RPMI7951 (cell line): ENCODE measurements around the gene LCN1. TPM values are rescaled to one million over a fixed set of nuclear protein-coding genes. Genes with fewer than 3 reads are reported as not detected.
A peak's percentile ranks its signal among the peaks of the same experiment; 100 is the strongest.
"Not testable (repeated sequence)": the region's sequence is repeated elsewhere in the genome, so short reads cannot be mapped to it uniquely, and the experiment has no call there.

Source experiments
- DNase-seq: peaks from one replicate; pipeline ENCODE4 v3.0.0-alpha.2; 2012; ENCODE audit warnings: low read depth
- total RNA-seq: library from RNA; depleted of rRNA; stranded (reverse); fragments of >200 nt; shearing (Covaris generic); gene quantifications from 2 replicates; pipeline ENCODE4 v1.2.3, GENCODE V29; 2014

Gene LCN1
- total RNA-seq, 1 experiment from 2014 or later = not detected

GRCh38 chr9:135522137-135522877 is 1.1 kb downstream of the LCN1 start:
- DNase-seq = no peak

DNA sequence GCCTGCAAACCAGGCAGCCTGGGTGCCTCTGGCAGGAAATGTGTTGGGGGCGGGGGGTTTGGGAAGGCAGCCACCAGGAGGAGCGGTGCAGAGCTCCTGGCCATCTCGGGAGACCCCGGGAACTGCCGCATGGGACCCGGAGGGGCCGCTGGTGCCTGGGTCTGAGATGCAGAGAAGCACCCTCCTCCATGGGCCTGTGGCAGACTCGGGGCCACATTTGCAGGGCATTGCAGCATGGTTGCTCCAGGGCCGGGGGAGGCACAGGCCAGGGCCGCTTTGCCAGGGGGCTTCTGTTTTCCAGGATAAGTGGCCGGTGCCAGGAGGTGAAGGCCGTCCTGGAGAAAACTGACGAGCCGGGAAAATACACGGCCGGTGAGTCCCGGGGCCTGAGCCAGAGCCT is 1.7 kb downstream of the LCN1 start:
- no peak for DNase-seq

GRCh38 chr9:135523521-135524129 is 2.4 kb downstream of the LCN1 start:
- DNase-seq = no peak

DNA sequence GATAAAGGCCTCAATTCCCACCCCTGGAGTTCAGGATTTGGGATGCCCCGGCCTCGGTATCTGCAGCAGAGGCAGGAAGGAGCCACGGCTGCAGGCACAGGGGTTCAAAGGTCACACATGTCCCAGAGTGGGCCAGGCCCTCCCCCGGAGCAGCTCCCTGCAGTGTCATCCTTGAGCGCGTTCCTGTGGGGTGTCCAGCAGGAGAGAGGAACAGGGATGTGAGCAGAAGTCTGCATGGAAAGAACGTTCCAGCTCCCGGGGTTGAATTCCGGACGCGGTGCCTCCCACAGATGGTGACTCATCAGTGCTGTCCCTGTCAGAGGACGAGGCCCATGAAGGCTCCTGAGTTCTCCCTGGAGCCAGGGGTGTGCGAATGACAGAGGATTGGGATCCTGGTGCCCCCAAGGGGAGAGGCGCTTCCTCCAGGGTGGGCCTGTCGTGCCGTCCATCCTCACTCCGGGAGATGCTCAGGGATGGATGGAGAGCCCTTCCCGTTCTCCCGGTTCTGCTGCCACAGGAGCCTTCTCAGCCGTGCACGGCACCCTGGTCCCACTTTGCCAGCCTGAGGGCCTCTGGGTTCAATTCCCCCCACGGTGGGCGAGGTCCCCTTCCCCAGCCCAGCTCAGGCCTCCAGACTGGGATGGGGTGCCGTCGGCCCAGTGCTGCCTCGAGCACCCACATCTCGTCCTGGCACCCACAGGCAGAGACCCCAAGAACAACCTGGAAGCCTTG is 3.1 kb downstream of the LCN1 start:
- peak; percentile 59 for DNase-seq

GRCh38 chr9:135525241-135526088 is 4.2 kb downstream of the LCN1 start:
- DNase-seq = no peak

DNA sequence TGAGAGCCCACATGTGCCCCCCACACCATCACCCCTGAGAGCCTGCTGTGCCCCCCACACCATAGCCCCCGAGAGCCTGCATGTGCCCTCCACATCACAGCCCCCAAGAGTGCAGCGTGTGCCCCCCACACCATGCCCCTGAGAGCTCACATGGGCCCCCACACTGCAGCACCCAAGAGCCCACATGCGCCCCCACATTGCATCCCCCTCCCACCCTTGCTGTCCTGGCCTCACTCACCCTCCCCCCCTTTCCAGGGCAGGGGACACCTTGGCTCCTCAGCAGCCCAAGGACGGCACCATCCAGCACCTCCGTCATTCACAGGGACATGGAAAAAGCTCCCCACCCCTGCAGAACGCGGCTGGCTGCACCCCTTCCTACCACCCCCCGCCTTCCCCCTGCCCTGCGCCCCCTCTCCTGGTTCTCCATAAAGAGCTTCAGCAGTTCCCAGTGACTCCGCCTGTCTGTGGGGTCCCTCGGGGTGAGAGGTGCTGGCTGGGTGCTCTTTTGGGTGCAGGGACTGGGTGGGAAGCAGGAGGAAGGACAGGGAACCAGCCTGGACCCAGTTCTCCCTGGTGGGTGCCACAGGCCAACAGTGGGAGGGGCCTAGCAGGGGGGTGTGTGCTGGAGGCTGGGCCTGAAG is 5.0 kb downstream of the LCN1 start:
- no peak for DNase-seq

DNA sequence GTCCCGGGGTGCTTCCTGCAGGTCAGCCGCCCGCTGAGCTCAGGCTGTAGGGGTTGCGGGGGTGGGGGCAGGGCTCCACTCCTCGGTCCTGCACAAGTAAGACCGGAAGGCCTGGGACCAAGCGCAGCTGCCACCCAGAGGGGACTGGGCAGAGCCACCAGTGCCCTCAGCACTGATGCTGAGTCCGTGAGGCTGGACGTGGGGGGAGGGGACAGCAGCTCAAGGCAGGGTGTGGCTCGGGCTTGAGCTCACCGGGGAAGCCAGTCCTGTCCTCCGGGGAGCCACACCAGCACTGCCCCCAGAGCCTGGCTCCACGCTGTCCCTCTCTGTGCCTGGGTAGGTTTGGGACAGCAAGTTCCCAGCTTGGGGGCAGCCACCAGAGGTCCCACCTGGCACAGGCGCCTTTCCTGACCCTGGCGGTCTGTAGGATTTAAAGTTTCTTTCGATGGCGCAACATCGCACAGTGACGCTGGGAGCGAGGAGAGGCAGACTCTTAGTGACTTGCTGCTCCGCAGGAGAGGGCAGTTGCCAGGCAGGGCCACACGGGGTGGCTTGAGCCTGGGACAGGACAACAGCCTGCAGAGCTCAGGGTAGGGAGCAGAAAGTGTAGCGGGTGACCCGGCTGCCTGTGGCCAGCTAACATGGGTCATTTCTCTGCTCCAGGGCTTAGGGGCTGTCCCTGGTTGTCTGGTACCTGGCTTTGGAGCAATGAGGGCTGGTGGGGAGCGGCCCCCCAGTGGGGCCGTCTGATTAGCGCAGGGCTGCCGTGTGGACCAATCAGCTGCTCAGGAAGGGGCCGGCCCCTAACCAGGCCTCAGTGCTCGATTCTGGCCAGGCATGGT is 5.7 kb downstream of the LCN1 start:
- no peak for DNase-seq

DNA sequence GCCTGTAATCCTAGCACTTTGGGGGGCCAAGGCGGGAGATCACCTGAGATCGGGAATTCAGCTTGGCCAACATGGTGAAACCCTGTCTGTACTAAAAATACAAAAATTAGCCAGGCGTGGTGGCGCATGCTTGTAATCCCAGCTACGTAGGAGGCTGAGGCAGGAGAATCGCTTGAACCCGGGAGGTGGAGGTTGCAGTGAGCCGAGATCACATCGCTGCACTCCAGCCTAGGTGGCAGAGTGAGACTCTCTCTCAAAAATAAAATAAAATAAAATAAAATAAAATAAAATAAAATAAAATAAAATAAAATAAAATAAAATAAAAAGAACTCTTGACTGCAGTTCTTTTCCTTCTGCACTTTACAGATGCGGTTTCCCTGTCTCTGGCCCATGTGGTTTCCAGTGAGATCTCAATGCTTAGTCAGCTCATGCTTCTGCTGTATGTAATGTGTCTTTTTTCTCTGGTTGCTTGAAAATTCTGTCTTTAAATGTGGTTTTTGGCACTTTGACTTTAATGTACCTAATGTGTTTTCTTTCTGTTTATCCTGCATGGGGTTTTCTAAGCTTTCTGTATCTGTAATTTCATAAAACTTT is 7.7 kb downstream of the LCN1 start:
- not testable (repeated sequence) for DNase-seq

DNA sequence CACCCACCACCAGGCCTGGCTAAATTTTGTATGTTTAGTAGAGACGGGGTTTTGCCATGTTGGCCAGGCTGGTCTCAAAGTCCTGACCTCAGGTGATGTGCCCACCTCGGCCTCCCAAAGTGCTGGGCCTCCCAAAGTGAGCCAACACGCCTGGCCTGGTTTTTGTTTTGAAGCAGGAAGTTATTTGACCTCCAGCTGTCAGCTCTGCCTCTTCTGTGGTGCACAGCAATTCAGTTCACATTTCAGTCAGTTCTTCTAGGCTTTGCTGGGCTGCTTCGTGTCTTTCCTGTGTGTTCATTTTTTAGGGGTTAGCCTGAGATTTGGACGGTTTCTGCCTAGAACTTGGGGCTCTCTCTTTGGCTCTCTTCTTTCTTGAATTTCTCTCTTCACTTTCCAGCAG is 8.9 kb downstream of the LCN1 start:
- no peak for DNase-seq

GRCh38 chr9:135531096-135531495 is 9.9 kb downstream of the LCN1 start:
- no peak for DNase-seq

- DNase-seq = no peak
Observed at GRCh38 chr9:135533113-135533512, 11.9 kb downstream of the LCN1 start.

DNA sequence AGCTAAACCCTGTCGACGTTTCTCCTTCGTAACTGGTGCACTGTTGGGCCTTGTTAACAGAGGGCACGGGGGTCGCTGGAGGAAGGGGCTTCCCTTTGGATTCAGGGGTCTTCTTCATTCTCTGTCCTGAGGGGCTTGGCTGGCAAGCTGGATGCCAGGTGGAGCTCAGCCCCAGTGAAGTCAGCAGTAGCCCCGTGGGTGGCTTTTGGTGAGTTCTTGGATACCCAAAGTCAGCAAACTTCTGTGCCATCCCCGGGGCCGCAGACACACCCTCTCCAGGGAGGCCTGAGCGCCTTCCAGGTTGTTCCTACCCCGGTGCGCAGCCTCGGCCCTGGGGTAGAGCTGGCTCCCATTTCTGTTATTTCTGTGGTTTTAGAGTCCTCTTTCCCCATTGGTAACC is 12.4 kb downstream of the LCN1 start:
- no peak for DNase-seq

DNA sequence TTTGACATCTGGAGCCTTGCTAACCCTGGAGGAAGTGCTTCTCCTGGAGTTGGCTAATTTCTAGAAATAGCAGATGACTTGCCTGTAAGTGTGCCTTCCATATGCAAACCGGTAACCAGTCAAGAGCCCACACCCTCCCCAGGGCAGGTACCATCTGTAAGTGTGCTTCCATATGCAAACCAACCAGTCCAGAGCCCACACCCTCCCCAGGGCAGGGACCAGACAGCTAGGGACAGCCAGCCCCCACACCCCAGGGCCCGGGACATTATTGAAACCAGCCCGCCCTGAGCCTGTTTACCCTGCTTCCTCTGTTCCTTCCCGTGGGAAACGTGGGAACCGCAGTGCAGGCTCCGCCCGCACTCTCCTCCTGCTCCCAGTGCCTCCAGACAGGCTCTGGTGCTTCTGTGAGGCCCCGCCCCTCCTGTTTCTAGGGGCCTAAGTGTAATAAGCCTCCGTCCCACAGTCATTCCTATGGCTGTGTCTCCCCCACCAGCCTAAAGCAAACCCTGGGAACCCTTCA is 13.0 kb downstream of the LCN1 start:
- not testable (repeated sequence) for DNase-seq

GRCh38 chr9:135534826-135535225 is 13.6 kb downstream of the LCN1 start:
- not testable (repeated sequence) for DNase-seq

DNA sequence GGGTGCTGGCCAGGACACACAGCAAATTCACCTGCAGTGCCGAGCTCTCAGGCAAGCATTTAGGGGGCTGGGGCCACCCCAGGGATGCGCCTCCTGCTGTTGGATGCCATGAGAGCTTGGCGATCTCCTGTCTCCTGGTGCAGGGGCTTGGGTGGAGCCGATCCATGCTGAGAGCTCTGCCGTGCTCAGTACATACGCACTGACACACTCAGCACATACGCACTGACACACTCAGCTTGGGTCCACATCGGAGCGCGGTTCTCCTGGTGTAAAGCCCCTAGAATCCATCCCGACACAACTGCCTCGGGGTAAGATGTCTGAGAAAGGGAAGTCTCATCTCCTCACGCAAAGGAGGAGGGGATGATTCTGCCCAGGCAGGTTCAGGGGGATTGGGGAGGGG is 14.4 kb downstream of the LCN1 start:
- not testable (repeated sequence) for DNase-seq

- DNase-seq = no peak
Observed at GRCh38 chr9:135536216-135536615, 15.0 kb downstream of the LCN1 start.

- peak; percentile 20 for DNase-seq
Observed at GRCh38 chr9:135543262-135543894, 22.1 kb downstream of the LCN1 start.

DNA sequence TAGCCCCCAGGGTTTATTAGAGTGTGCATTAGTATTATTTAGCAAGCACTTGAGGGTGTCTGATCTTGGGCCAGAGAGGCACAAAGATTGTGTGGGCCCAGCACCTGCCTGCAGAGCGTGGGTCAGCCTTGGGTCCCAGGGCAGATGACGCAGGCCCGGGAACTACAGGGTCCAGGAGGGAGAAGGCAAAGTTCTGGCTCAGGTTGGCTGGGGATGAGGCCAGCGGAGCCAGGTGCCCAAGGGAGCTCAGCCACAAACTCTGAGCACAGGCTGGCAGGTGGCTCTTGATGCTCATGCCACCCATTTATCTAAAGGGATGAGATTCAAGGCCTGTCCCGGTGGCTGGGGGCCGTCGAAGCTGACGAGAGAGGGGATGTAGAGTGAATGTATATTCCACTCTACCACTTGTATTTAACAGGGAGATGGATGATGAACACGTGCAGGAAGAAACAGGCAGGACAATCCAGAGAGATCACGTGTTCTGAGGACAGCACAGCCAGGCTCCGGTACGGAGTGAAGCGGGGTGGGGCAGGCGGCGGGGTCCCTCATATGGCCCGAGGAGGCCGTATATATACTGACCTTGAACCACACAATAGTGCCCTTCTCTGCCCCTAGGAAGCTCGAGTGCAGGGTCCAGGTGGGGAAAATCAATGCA is 23.9 kb downstream of the LCN1 start:
- no peak for DNase-seq

- DNase-seq = not testable (repeated sequence)
Observed at GRCh38 chr9:135545646-135546176, 24.5 kb downstream of the LCN1 start, which contains the start of gene OBP2A. Gene OBP2A, plus strand, starts transcription at chr9:135546126. Its CDS starts 55 bp downstream, at chr9:135546181.
